Measurements from ENCODE around the gene INTS6L. TPM values are rescaled to one million over a fixed set of nuclear protein-coding genes. Genes with fewer than 3 reads are reported as not detected.

The INTS6L gene
- total RNA-seq, 1 donor from 2014 or later, result 31.7 TPM

DNA sequence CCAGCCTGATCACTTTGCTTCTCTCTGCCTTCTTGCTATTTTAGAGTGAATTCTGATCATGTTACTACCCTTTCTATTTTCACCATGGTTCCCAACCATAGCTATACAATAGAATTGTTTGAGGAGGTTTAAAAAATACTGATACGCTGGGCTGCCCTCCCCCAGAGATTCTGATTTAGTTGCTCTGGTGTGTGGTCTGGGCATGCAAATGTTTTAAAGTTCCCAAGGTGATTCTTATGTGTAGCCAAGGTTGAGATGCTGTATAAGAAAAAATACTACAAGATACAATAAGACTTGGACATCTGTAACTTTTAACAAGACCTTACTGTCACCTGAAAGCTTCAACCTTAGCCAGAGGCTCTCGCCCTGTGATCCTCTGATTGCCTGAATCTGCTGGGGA, 22.2 kb upstream of the INTS6L start:
- TF ChIP-seq CTCF (IDR thresholded peaks at IDR 0.05; ENCODE audit: unreplicated experiment), result no peak
- Mint-ChIP-seq H3K9me3 (peaks cover 37% of the 10 kb centered on the region), H3K4me1 (no peaks in the 10 kb centered on the region), H3K4me3 (no peak overlapping the region), H3K36me3 (no peaks in the 10 kb centered on the region), H3K27me3 (ENCODE audit: low read depth) (peaks cover 3% of the 10 kb centered on the region), H3K27ac (no peak overlapping the region)
- no peak for DNase-seq (ENCODE audit: low spot score in 2 of 2, unreplicated experiment in 2 of 2)

DNA sequence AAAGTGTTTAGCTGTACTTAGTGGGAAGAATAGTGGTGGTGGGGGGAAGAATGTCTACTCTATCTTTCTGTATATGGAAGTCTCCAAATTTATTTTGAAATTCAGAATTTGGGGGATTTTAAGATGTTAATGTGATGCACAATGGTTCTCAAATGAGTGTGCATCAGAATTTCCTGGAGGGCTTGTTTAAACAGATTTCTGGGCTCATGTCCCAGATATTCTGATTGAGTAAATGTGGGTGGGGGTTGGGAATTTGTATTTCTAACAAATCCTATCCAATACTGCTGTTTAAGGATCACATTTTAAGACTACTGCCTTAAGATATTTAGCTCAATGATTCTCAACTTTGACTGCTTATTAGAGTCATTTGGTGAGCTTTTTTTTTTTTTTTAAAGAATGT, 15.1 kb upstream of the INTS6L start:
- DNase-seq (ENCODE audit: low spot score in 2 of 2, unreplicated experiment in 2 of 2), result no peak
- no peak overlapping the region for H3K27ac Mint-ChIP-seq
- no peak overlapping the region for H3K4me3 Mint-ChIP-seq
- peaks cover 38% of the 10 kb centered on the region for H3K9me3 Mint-ChIP-seq
- peaks cover 3% of the 10 kb centered on the region for H3K27me3 Mint-ChIP-seq (ENCODE audit: low read depth)
- TF ChIP-seq CTCF (IDR thresholded peaks at IDR 0.05; ENCODE audit: unreplicated experiment), result no peak
- H3K4me1 Mint-ChIP-seq, result peaks cover 5% of the 10 kb centered on the region
- H3K36me3 Mint-ChIP-seq, result no peaks in the 10 kb centered on the region

- peaks cover 18% of the 10 kb centered on the region for H3K9me3 Mint-ChIP-seq
- peaks cover 5% of the 10 kb centered on the region for H3K4me1 Mint-ChIP-seq
- no peak for DNase-seq (ENCODE audit: low spot score in 2 of 2, unreplicated experiment in 2 of 2)
- no peak for TF ChIP-seq CTCF (IDR thresholded peaks at IDR 0.05; ENCODE audit: unreplicated experiment)
- no peak overlapping the region for H3K4me3 Mint-ChIP-seq
- H3K27me3 Mint-ChIP-seq (ENCODE audit: low read depth), result no peaks in the 10 kb centered on the region
- no peaks in the 10 kb centered on the region for H3K36me3 Mint-ChIP-seq
- no peak overlapping the region for H3K27ac Mint-ChIP-seq
These were observed 10.6 kb upstream of the INTS6L start for GRCh38 chrX:135509885-135510284.

GRCh38 chrX:135512508-135513129, 7.8 kb upstream of the INTS6L start:
- TF ChIP-seq CTCF (IDR thresholded peaks at IDR 0.05; ENCODE audit: unreplicated experiment), result no peak
- Mint-ChIP-seq H3K4me1 (peaks cover 5% of the 10 kb centered on the region), H3K9me3 (peaks cover 28% of the 10 kb centered on the region), H3K27me3 (ENCODE audit: low read depth) (no peaks in the 10 kb centered on the region), H3K4me3 (no peak overlapping the region), H3K27ac (no peak overlapping the region), H3K36me3 (no peaks in the 10 kb centered on the region)
- no peak for DNase-seq (ENCODE audit: low spot score in 2 of 2, unreplicated experiment in 2 of 2)

- Mint-ChIP-seq H3K4me1 (peaks cover 5% of the 10 kb centered on the region), H3K36me3 (no peaks in the 10 kb centered on the region), H3K27ac (no peak overlapping the region), H3K9me3 (peaks cover 26% of the 10 kb centered on the region), H3K27me3 (ENCODE audit: low read depth) (no peaks in the 10 kb centered on the region), H3K4me3 (no peak overlapping the region)
- no peak for DNase-seq (ENCODE audit: low spot score in 2 of 2, unreplicated experiment in 2 of 2)
- TF ChIP-seq CTCF (IDR thresholded peaks at IDR 0.05; ENCODE audit: unreplicated experiment), result no peak
These were observed 7.3 kb upstream of the INTS6L start for GRCh38 chrX:135513130-135513515.

- no peak overlapping the region for H3K27ac Mint-ChIP-seq
- H3K4me1 Mint-ChIP-seq, result peaks cover 4% of the 10 kb centered on the region
- no peak overlapping the region for H3K4me3 Mint-ChIP-seq
- no peaks in the 10 kb centered on the region for H3K27me3 Mint-ChIP-seq (ENCODE audit: low read depth)
- H3K36me3 Mint-ChIP-seq, result no peaks in the 10 kb centered on the region
- H3K9me3 Mint-ChIP-seq, result peaks cover 22% of the 10 kb centered on the region
- TF ChIP-seq CTCF (IDR thresholded peaks at IDR 0.05; ENCODE audit: unreplicated experiment), result no peak
- no peak for DNase-seq (ENCODE audit: low spot score in 2 of 2, unreplicated experiment in 2 of 2)
These were observed 4.1 kb upstream of the INTS6L start for GRCh38 chrX:135516376-135516775.

Measured in mesothelial cell of epicardium (in vitro differentiated cells).